NCI-H146 (cell line): Measurements from ENCODE around the gene RXYLT1.

Experiments
- DNase-seq: peaks from one replicate; lab custom pipeline; 2025; lab: John Stamatoyannopoulos, UW

Gene RXYLT1

GRCh38 chr12:63843721-63844390 lies 64.1 kb downstream of the RXYLT1 start:
- peak; percentile 99 for DNase-seq

- DNase-seq, result peak; percentile 69
Measured at GRCh38 chr12:63844391-63845341, 65.0 kb downstream of the RXYLT1 start, which contains the start of gene SRGAP1. TSS of gene SRGAP1 (plus strand) at chr12:63844700. CDS start at chr12:63844817, 117 bp downstream.

GRCh38 chr12:63845726-63846125 lies 66.0 kb downstream of the RXYLT1 start:
- DNase-seq, result peak; percentile 46

GRCh38 chr12:63846238-63846967 lies 66.7 kb downstream of the RXYLT1 start:
- peak; percentile 13 for DNase-seq

- no peak for DNase-seq
Measured at GRCh38 chr12:63848450-63848849, 68.7 kb downstream of the RXYLT1 start.

- no peak for DNase-seq
Measured at GRCh38 chr12:63849106-63849620, 69.5 kb downstream of the RXYLT1 start.

GRCh38 chr12:63849641-63850040 lies 69.9 kb downstream of the RXYLT1 start:
- no peak for DNase-seq

- no peak for DNase-seq
Measured at GRCh38 chr12:63853978-63854377, 74.3 kb downstream of the RXYLT1 start.

GRCh38 chr12:63855299-63855698 lies 75.6 kb downstream of the RXYLT1 start:
- no peak for DNase-seq

GRCh38 chr12:63857771-63858670 lies 78.3 kb downstream of the RXYLT1 start:
- DNase-seq, result no peak
